ENCODE measurements around the gene SEPTIN14. TPM values are rescaled to one million over a fixed set of nuclear protein-coding genes. Genes with fewer than 3 reads are reported as not detected.

The SEPTIN14 gene
- total and polyA plus RNA-seq, 2 of the 8 experiments (the other 6 are each of a cell fraction or from before 2014, with no cell fraction given), result not detected

DNA sequence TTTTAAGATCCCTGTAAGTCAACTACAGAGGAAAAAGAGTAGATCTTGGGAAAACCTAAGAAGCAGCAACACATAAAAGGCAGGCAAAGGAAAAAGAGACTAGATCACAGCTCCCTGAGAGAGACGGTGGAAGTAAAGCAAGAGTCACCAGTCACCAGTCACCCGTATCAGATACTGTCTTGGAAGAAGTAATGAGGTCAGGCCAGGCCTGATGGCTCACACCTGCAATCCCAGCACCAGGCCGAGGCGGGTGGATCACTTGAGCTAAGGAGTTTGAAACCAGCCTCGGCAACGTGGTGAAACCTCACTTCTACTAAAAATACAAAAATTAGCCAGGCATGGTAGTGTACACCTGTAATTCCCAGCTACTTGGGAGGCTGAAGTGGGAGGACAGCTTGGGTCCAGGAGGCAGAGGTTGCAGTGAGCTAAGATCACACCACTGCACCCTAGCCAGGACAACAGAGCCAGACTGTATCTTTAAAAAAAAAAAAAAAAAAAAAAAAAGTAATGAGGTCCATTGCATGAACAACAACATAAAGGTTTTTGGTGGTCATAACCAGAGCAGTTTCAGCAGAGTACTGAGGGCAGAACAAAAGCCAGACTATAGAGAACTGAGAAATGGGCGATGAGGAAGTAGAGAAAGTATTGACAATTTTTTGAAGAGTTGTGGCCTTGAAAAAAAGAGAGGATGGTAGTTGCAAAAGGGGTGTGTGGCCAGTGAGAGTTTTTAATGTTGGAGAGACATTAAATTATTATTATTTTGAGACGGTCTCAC, 41.6 kb upstream of the SEPTIN14 start:
- Histone ChIP-seq H3K14ac (ENCODE audit: insufficient read length) (no peak overlapping the region), H3K27me3 (replicated peaks in 1 of 4; ENCODE audit: control insufficient read depth in 3 of 4, extremely low read depth in 1 of 4, insufficient read depth in 3 of 4, low read length in 3 of 4) (no peaks in the 10 kb centered on the region), H3K23me2 (ENCODE audit: low read depth, low read length) (no peaks in the 10 kb centered on the region), H3K79me2 (ENCODE audit: control insufficient read depth in 1 of 2, insufficient read depth in 2 of 2, low read length in 2 of 2) (no peaks in the 10 kb centered on the region), H2BK20ac (ENCODE audit: low read length) (no peak overlapping the region), H4K91ac (replicated peaks; ENCODE audit: insufficient read length, low read length) (no peak overlapping the region), H3K36me3 (ENCODE audit: control insufficient read depth in 2 of 4, insufficient read depth in 4 of 4, low read length in 3 of 4) (peaks cover 0 to 3% (median 1%) of the 10 kb centered on the region in 4 experiments; a peak in 2 of 8 replicates), H2BK120ac (replicated peaks; ENCODE audit: low read depth, low read length) (no peak overlapping the region), H4K5ac (ENCODE audit: insufficient read length, low read depth, low read length) (no peak overlapping the region), H2AFZ (ENCODE audit: low read length) (no peak overlapping the region), H3K4ac (replicated peaks; ENCODE audit: insufficient read length, low read depth, low read length) (no peak overlapping the region), H3K9me3 (ENCODE audit: insufficient read depth in 2 of 2, low read depth in 1 of 2, low read length in 1 of 2) (no peaks in the 10 kb centered on the region; a peak in 1 of 4 replicates), H4K20me1 (replicated peaks in 1 of 2; ENCODE audit: control insufficient read depth in 1 of 2, insufficient read depth in 2 of 2, low read length in 2 of 2) (no peaks in the 10 kb centered on the region), H3K23ac (ENCODE audit: insufficient read length) (no peak overlapping the region), H3K56ac (replicated peaks; ENCODE audit: insufficient read length, low read depth, low read length) (no peak overlapping the region), H3K4me2 (ENCODE audit: insufficient read depth in 1 of 2, low read depth in 2 of 2, low read length in 2 of 2) (no peak overlapping the region), H3K18ac (ENCODE audit: extremely low read depth, low read length) (no peak overlapping the region), H2BK12ac (ENCODE audit: low read depth, low read length) (no peak overlapping the region), H4K8ac (ENCODE audit: extremely low read depth, insufficient read depth, low read length) (no peak overlapping the region), H2BK15ac (ENCODE audit: low read length) (no peak overlapping the region), H2BK5ac (ENCODE audit: low read depth, low read length) (no peak overlapping the region), H3K4me1 (replicated peaks in 1 of 4; ENCODE audit: control insufficient read depth in 3 of 4, insufficient read depth in 4 of 4, low read length in 3 of 4) (peaks cover 0 to 3% (median 0%) of the 10 kb centered on the region in 4 experiments; a peak in 1 of 7 replicates), H2AK5ac (ENCODE audit: low read depth, low read length) (no peak overlapping the region), H3K9ac (replicated peaks in 1 of 4; ENCODE audit: extremely low read depth in 1 of 4, low read depth in 3 of 4, low read length in 3 of 4) (no peak overlapping the region), H3K27ac (ENCODE audit: low read depth, low read length) (no peak overlapping the region), H3K4me3 (ENCODE audit: extremely low read depth in 1 of 4, insufficient read depth in 2 of 4, low read depth in 3 of 4, low read length in 4 of 4) (no peak overlapping the region), H3K79me1 (ENCODE audit: low read depth, low read length) (no peaks in the 10 kb centered on the region)
- POLR2A ChIA-PET (ENCODE audit: partially characterized antibody), result no interaction called here
- WGBS, 2 experiments (ENCODE audit: extremely low coverage in 1 of 2, insufficient coverage in 1 of 2, insufficient read length in 1 of 2, insufficient replicate concordance in 2 of 2, low coverage in 1 of 2, low lambda C conversion rate in 2 of 2, missing lambda C conversion rate in 1 of 2), result 77% methylated on average over 8 of the region's 8 CpGs; no CpG with 5 or more reads in 1 of the 2 experiments
- CTCF ChIA-PET (ENCODE audit: partially characterized antibody), result interaction anchor here (1.8 kb wide), 1 partner anchor 9 kb away, joined by 4 read pairs; no protein-coding TSS in a partner anchor
- FAIRE-seq (no peak), DNase-seq (ENCODE audit: low read depth in 1 of 2, low spot score in 2 of 2) (no peak)
- no peak for TF ChIP-seq RFX5 (IDR thresholded peaks at IDR 0.05; ENCODE audit: borderline replicate concordance, low read depth, low read length)
- TF ChIP-seq POU5F1 (IDR thresholded peaks at IDR 0.05; ENCODE audit: low read depth, low read length), result no peak
- TF ChIP-seq POLR2A (IDR thresholded peaks at IDR 0.05; ENCODE audit: control extremely low read depth in 1 of 2, low read depth in 2 of 2, low read length in 2 of 2), result no peak
- no peak for TF ChIP-seq KDM4A (IDR thresholded peaks at IDR 0.05; ENCODE audit: low read depth, low read length, severe bottlenecking)
- TF ChIP-seq EZH2 (IDR thresholded peaks at IDR 0.05; ENCODE audit: low read depth, low read length, severe bottlenecking), result no peak
- no peak for TF ChIP-seq SAP30 (IDR thresholded peaks at IDR 0.05; ENCODE audit: insufficient read depth, insufficient replicate concordance, low read length)
- TF ChIP-seq KDM1A (IDR thresholded peaks at IDR 0.05; ENCODE audit: borderline replicate concordance, low read length), result no peak
- no peak for TF ChIP-seq RBBP5 (IDR thresholded peaks at IDR 0.05; ENCODE audit: borderline replicate concordance, low read depth, low read length)
- no peak for TF ChIP-seq EGR1 (IDR thresholded peaks at IDR 0.05; ENCODE audit: borderline replicate concordance, low read depth, low read length)
- TF ChIP-seq, protein P1, sequence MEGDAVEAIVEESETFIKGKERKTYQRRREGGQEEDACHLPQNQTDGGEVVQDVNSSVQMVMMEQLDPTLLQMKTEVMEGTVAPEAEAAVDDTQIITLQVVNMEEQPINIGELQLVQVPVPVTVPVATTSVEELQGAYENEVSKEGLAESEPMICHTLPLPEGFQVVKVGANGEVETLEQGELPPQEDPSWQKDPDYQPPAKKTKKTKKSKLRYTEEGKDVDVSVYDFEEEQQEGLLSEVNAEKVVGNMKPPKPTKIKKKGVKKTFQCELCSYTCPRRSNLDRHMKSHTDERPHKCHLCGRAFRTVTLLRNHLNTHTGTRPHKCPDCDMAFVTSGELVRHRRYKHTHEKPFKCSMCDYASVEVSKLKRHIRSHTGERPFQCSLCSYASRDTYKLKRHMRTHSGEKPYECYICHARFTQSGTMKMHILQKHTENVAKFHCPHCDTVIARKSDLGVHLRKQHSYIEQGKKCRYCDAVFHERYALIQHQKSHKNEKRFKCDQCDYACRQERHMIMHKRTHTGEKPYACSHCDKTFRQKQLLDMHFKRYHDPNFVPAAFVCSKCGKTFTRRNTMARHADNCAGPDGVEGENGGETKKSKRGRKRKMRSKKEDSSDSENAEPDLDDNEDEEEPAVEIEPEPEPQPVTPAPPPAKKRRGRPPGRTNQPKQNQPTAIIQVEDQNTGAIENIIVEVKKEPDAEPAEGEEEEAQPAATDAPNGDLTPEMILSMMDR (IDR thresholded peaks at IDR 0.05; ENCODE audit: control extremely low read depth in 1 of 3, insufficient read depth in 1 of 3, low read depth in 1 of 3, low read length in 3 of 3), result no peak
